ENCODE results near the gene APP. TPM values are rescaled to one million over a fixed set of nuclear protein-coding genes. Genes with fewer than 3 reads are reported as not detected.

Gene APP
- total RNA-seq, 2 donors from 2014 or later: 460 to 557 TPM

DNA sequence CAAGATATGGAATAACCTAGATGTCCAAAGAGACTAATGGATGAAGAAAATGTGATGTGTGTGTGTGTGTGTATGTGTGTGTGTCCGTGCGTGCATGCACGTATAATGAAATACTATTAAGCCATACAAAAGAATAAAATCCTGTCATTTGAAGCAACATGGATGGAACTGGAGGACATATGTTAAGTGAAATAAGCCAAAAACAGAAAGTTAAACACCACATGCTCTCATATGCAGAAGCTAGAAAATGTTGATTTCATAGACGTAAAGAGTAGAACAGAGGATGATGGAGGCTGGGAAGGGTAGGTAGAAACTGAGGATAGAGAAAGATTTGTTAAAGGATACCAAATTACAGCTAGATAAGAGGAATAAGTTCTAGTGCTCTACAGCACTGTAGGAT, 133.7 kb downstream of the APP start:
- H3K4me3 Mint-ChIP-seq: no peak overlapping the region
- no peaks in the 10 kb centered on the region for H3K27me3 Mint-ChIP-seq (ENCODE audit: insufficient read depth)
- no peaks in the 10 kb centered on the region for H3K9me3 Mint-ChIP-seq
- TF ChIP-seq, protein P1, sequence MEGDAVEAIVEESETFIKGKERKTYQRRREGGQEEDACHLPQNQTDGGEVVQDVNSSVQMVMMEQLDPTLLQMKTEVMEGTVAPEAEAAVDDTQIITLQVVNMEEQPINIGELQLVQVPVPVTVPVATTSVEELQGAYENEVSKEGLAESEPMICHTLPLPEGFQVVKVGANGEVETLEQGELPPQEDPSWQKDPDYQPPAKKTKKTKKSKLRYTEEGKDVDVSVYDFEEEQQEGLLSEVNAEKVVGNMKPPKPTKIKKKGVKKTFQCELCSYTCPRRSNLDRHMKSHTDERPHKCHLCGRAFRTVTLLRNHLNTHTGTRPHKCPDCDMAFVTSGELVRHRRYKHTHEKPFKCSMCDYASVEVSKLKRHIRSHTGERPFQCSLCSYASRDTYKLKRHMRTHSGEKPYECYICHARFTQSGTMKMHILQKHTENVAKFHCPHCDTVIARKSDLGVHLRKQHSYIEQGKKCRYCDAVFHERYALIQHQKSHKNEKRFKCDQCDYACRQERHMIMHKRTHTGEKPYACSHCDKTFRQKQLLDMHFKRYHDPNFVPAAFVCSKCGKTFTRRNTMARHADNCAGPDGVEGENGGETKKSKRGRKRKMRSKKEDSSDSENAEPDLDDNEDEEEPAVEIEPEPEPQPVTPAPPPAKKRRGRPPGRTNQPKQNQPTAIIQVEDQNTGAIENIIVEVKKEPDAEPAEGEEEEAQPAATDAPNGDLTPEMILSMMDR (conservative IDR thresholded peaks at IDR 0.05): no peak
- Histone ChIP-seq H3K4me3 (ENCODE audit: low read length) (no peak overlapping the region), H3K27ac (ENCODE audit: low read depth, low read length) (no peak overlapping the region), H3K9ac (ENCODE audit: extremely low read depth, low read length, poor library complexity, severe bottlenecking) (no peak overlapping the region), H3K9me3 (ENCODE audit: control insufficient read depth, low read length) (no peaks in the 10 kb centered on the region), H3K36me3 (ENCODE audit: control insufficient read depth, insufficient read depth, low read length) (peaks cover 28% of the 10 kb centered on the region), H3K4me1 (ENCODE audit: control insufficient read depth, insufficient read depth, low read length) (peaks cover 7% of the 10 kb centered on the region), H3K27me3 (ENCODE audit: control insufficient read depth, insufficient read depth, low read length, poor library complexity, severe bottlenecking) (no peaks in the 10 kb centered on the region)
- H3K4me1 Mint-ChIP-seq: peaks cover 46% of the 10 kb centered on the region
- DNase-seq: no peak
- no peak overlapping the region for H3K27ac Mint-ChIP-seq
- WGBS, 2 experiments (ENCODE audit: insufficient coverage in 1 of 2, insufficient read length in 1 of 2): 88 to 100% methylated on average over 1 of the region's 4 CpGs
- H3K36me3 Mint-ChIP-seq (ENCODE audit: low read depth): peaks cover 44% of the 10 kb centered on the region

DNA sequence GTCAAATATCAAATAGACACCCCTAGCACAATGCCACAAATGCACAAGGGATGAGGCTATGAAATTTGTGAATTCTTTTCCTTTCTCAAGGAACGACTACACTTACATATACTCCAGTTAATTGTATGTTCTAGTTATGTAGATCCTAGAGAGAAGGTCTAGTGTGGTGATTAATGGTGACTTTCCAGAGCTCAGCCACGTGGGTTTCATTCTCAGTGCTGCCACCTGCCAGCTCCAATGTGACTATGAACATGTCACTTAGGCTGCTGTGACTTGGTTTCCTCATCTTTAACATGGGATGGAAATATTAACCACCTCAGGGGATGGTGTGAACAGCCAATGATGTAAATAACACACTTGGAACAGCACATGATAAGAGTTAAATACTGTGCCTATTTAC, 138.3 kb downstream of the APP start:
- no peak overlapping the region for H3K27ac ChIP-seq (ENCODE audit: low read depth, low read length)
- no peaks in the 10 kb centered on the region for H3K27me3 ChIP-seq (ENCODE audit: control insufficient read depth, insufficient read depth, low read length, poor library complexity, severe bottlenecking)
- WGBS, 2 experiments (ENCODE audit: insufficient coverage in 1 of 2, insufficient read length in 1 of 2): 72% methylated on average over 1 of the region's 2 CpGs; no CpG with 5 or more reads in 1 of the 2 experiments
- no peaks in the 10 kb centered on the region for H3K27me3 Mint-ChIP-seq (ENCODE audit: insufficient read depth)
- no peaks in the 10 kb centered on the region for H3K9me3 Mint-ChIP-seq
- DNase-seq: no peak
- H3K36me3 Mint-ChIP-seq (ENCODE audit: low read depth): peaks cover 57% of the 10 kb centered on the region
- H3K4me1 ChIP-seq (ENCODE audit: control insufficient read depth, insufficient read depth, low read length): peaks cover 4% of the 10 kb centered on the region
- no peak overlapping the region for H3K27ac Mint-ChIP-seq
- no peak overlapping the region for H3K9ac ChIP-seq (ENCODE audit: extremely low read depth, low read length, poor library complexity, severe bottlenecking)
- TF ChIP-seq, protein P1 (conservative IDR thresholded peaks at IDR 0.05): peak; percentile 53
- H3K9me3 ChIP-seq (ENCODE audit: control insufficient read depth, low read length): no peaks in the 10 kb centered on the region
- peaks cover 41% of the 10 kb centered on the region for H3K4me1 Mint-ChIP-seq
- peaks cover 53% of the 10 kb centered on the region for H3K36me3 ChIP-seq (ENCODE audit: control insufficient read depth, insufficient read depth, low read length)
- H3K4me3 Mint-ChIP-seq: no peak overlapping the region
- H3K4me3 ChIP-seq (ENCODE audit: low read length): no peak overlapping the region

DNA sequence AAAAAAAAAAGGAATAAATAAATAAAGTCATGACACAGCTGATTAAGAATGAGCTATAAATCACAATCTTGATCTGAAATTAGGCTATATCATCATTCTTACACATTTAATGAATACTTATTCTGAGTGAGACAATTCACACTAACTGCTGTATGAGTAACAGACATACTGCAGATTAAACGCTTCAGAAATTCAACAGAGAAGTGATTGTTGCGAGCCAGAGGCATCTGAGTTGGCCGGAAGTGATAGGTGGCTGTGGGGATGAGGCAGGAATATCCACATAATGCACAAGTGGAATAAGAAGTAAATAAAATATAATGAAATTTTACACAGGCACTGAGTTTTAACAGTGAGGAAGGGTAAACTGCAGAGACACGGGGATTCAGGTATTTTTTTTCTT, 142.4 kb downstream of the APP start:
- peaks cover 56% of the 10 kb centered on the region for H3K36me3 ChIP-seq (ENCODE audit: control insufficient read depth, insufficient read depth, low read length)
- Mint-ChIP-seq H3K27ac (no peak overlapping the region), H3K27me3 (ENCODE audit: insufficient read depth) (no peaks in the 10 kb centered on the region), H3K36me3 (ENCODE audit: low read depth) (peaks cover 45% of the 10 kb centered on the region), H3K9me3 (no peaks in the 10 kb centered on the region), H3K4me1 (peaks cover 29% of the 10 kb centered on the region), H3K4me3 (no peak overlapping the region)
- no peak for DNase-seq
- no peak overlapping the region for H3K4me3 ChIP-seq (ENCODE audit: low read length)
- H3K9ac ChIP-seq (ENCODE audit: extremely low read depth, low read length, poor library complexity, severe bottlenecking): no peak overlapping the region
- TF ChIP-seq, protein P1 (conservative IDR thresholded peaks at IDR 0.05): no peak
- H3K27ac ChIP-seq (ENCODE audit: low read depth, low read length): no peak overlapping the region
- no peaks in the 10 kb centered on the region for H3K27me3 ChIP-seq (ENCODE audit: control insufficient read depth, insufficient read depth, low read length, poor library complexity, severe bottlenecking)
- WGBS, 2 experiments (ENCODE audit: insufficient coverage in 1 of 2, insufficient read length in 1 of 2): 90 to 91% methylated on average over 3 to 4 of the region's 4 CpGs
- H3K4me1 ChIP-seq (ENCODE audit: control insufficient read depth, insufficient read depth, low read length): peaks cover 7% of the 10 kb centered on the region
- H3K9me3 ChIP-seq (ENCODE audit: control insufficient read depth, low read length): no peaks in the 10 kb centered on the region

Measured in endodermal cell (in vitro differentiated cells).